Right atrium auricular region (tissue), 2 donors: ENCODE measurements around the gene MGAT2. TPM values are rescaled to one million over a fixed set of nuclear protein-coding genes. Genes with fewer than 3 reads are reported as not detected.

Source experiments
- DNase-seq: peaks from one replicate; pipeline ENCODE4 v3.0.0-alpha.2; 2019; ENCODE audit warnings: low spot score
- H3K27ac ChIP-seq, 2 donors: fragments of 200-600 bp; sonication (generic); 1 replicate in 1 of 2; 2 replicates in 1 of 2; pipeline ENCODE4 v1.5.1; 2016 to 2019
- H3K27me3 ChIP-seq, 2 donors: fragments of 200-600 bp; sonication (generic); one replicate each; pipeline versions ENCODE4 v1.5.1 to v1.6.0; 2017 to 2019
- H3K36me3 ChIP-seq: fragments of 200-600 bp; sonication (generic); one replicate; pipeline ENCODE4 v1.5.1; 2016
- H3K4me1 ChIP-seq, 2 donors: fragments of 200-600 bp; sonication (generic); one replicate each; pipeline versions ENCODE4 v1.5.1 to v1.6.0; 2017 to 2019
- H3K4me3 ChIP-seq, 2 donors: fragments of 200-600 bp; sonication (generic); 1 replicate in 1 of 2; 2 replicates in 1 of 2; pipeline ENCODE4 v1.5.1; 2017 to 2019; ENCODE audit warnings: mild to moderate bottlenecking in 1 of 2, moderate library complexity in 1 of 2
- H3K9me3 ChIP-seq, 2 donors: fragments of 200-600 bp; sonication (generic); one replicate each; pipeline ENCODE4 v1.5.1; 2019
- total RNA-seq, 2 donors: library from RNA; depleted of rRNA; stranded (reverse); fragments of >200 nt; gene quantifications; one replicate each; pipeline ENCODE4 v1.1.0, GENCODE V29; 2016
- TF ChIP-seq, protein P1 (sequence below), 2 donors: fragments of 200-600 bp; sonication (generic); IDR thresholded peaks; one replicate each; pipeline ENCODE4 v1.5.1; 2019; ENCODE audit warnings: antibody characterized with exemption in 2 of 2

MGAT2 gene
- 10 to 100 TPM; 15.4 to 22.9 TPM for total RNA-seq

DNA sequence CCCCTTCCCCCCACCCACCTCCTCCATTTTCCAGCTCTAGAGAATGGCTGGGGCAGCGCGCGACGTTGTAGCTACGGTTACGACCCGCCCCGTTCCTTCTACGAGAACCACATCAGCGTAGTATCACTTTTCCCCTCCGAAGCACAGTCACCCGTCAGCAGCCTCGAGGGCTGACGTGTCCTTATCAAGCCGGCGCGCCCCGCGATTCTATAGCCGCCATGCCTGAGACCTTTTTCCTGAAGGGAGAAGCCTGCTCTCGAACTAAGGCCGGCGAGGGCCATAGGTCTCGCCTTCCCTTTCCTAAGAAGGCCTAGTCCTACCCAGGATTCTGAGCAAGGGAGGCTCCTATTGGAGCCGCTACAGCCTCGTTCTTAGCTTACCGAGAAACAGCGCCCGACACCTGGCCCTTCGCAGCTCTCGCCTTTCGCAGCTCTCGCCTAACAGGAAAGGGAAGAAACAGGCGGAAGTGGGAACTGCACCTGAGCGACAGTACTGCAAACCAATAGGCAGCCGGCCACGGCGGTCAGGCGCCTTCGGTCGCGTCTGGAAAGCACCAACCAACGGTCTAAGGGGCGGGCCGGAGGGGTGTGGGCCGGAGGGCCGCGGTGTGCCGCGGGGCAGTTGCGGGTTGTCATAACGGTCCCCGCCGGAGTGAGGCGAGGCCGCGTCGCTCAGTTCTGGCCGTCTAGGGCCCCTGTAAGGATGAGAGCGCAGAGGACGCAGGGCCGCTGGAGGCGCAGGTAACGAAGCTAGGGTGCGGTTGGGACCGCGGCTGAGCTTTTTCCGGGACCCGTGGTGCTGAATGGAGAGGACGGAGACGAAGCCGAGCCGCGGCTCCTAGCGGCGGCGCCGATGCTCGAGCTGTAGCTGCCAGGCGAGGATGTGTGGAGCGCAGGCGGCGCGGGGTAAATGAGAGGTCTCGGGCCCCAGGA is at the start of gene MGAT2, which contains the start of gene RPL36AL:
MGAT2 (plus strand) TSS at position 618 of the 932 bp plus-strand sequence. CDS start 470 bp downstream, outside the sequence.
RPL36AL (minus strand) TSS at position 445 of the 932 bp plus-strand sequence. CDS start 1,522 bp downstream, outside the sequence.
- H3K4me1 ChIP-seq, result peaks cover 0 to 41% of the 10 kb centered on the region in 2 donors
- TF ChIP-seq, protein P1, sequence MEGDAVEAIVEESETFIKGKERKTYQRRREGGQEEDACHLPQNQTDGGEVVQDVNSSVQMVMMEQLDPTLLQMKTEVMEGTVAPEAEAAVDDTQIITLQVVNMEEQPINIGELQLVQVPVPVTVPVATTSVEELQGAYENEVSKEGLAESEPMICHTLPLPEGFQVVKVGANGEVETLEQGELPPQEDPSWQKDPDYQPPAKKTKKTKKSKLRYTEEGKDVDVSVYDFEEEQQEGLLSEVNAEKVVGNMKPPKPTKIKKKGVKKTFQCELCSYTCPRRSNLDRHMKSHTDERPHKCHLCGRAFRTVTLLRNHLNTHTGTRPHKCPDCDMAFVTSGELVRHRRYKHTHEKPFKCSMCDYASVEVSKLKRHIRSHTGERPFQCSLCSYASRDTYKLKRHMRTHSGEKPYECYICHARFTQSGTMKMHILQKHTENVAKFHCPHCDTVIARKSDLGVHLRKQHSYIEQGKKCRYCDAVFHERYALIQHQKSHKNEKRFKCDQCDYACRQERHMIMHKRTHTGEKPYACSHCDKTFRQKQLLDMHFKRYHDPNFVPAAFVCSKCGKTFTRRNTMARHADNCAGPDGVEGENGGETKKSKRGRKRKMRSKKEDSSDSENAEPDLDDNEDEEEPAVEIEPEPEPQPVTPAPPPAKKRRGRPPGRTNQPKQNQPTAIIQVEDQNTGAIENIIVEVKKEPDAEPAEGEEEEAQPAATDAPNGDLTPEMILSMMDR (IDR thresholded peaks at IDR 0.05), result peak; percentile 19 to 52
- H3K36me3 ChIP-seq, result peaks cover 16% of the 10 kb centered on the region
- peak within 1 kb of the TSS; percentile 73 to 82 for H3K4me3 ChIP-seq
- peak within 1 kb of the TSS; percentile 91 for H3K27ac ChIP-seq
- H3K9me3 ChIP-seq, result no peaks in the 10 kb centered on the region
- DNase-seq, result peak; percentile 98
- H3K27me3 ChIP-seq, result no peaks in the 10 kb centered on the region

DNA sequence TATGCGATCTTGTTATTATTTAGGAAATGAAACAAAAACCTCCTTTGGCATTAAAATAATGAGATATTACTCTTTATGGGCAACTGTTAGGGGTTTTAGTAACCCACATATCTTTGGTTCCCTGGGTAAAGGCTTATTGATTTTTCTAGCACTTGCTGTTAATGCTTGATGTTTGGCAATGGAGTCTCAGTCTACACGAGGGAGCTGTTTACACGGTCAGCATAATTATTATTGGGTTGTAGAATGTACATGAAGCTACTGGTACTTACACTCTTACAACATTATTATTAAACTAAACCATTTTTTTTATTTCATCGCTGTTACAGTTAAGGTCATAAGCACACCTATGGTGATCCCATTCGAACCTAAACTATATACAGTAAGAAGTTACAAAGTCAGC is 46.6 kb upstream of the MGAT2 start:
- H3K27me3 ChIP-seq, result no peaks in the 10 kb centered on the region
- no peaks in the 10 kb centered on the region for H3K4me1 ChIP-seq
- peaks cover 14% of the 10 kb centered on the region for H3K36me3 ChIP-seq
- H3K9me3 ChIP-seq, result no peaks in the 10 kb centered on the region
- H3K4me3 ChIP-seq, result no peak overlapping the region
- no peak for DNase-seq
- no peak overlapping the region for H3K27ac ChIP-seq
- TF ChIP-seq, protein P1 (IDR thresholded peaks at IDR 0.05), result no peak

DNA sequence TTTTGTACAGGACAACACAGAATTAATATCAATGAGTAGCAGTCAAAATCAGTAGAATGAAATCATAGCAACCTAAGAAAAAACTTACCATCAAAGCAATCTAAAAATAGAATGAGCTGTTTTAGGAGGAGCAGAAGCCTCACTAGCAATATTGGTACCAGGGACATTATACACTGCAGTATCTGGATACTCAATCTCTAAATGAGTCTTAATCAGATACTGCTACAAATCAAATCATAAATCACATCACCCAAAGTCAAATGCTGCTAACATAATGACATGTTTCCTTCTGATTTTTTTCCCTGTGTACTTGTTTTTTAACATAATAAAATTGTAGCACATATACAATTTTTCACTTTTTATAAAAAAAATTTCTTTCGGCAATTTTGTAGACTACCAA is 42.5 kb upstream of the MGAT2 start:
- no peaks in the 10 kb centered on the region for H3K9me3 ChIP-seq
- TF ChIP-seq, protein P1 (IDR thresholded peaks at IDR 0.05), result no peak
- H3K36me3 ChIP-seq, result peaks cover 22% of the 10 kb centered on the region

DNA sequence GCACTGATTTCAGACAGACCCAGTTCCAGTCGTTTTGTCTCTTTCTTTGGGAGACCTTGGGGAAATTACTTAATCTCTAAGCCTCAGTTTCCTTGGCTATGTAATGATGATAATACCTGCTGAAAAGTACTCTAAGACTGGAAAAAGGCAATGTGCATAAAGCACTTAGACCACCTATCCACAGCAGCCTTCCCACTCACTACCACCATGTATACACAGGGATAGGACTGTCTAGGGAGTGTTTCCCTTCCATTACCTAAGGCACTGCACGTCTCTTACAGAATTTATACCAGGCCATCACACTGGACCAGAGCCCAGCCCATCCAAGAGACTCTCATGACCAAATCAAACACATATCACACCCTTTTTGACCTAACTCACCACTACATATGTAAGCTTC is 40.8 kb upstream of the MGAT2 start:
- H3K4me3 ChIP-seq, result no peak overlapping the region
- DNase-seq, result no peak
- H3K27me3 ChIP-seq, result no peaks in the 10 kb centered on the region
- TF ChIP-seq, protein P1 (IDR thresholded peaks at IDR 0.05), result no peak
- peaks cover 0 to 17% of the 10 kb centered on the region in 2 donors for H3K4me1 ChIP-seq
- peaks cover 32% of the 10 kb centered on the region for H3K36me3 ChIP-seq
- H3K27ac ChIP-seq, result no peak overlapping the region
- no peaks in the 10 kb centered on the region for H3K9me3 ChIP-seq

More for the DNA sequence above, 42.5 kb upstream of the MGAT2 start:
- no peak overlapping the region for H3K27ac ChIP-seq
- H3K4me1 ChIP-seq, result peaks cover 0 to 4% of the 10 kb centered on the region in 2 donors
- no peak for DNase-seq
- no peaks in the 10 kb centered on the region for H3K27me3 ChIP-seq
- no peak overlapping the region for H3K4me3 ChIP-seq

DNA sequence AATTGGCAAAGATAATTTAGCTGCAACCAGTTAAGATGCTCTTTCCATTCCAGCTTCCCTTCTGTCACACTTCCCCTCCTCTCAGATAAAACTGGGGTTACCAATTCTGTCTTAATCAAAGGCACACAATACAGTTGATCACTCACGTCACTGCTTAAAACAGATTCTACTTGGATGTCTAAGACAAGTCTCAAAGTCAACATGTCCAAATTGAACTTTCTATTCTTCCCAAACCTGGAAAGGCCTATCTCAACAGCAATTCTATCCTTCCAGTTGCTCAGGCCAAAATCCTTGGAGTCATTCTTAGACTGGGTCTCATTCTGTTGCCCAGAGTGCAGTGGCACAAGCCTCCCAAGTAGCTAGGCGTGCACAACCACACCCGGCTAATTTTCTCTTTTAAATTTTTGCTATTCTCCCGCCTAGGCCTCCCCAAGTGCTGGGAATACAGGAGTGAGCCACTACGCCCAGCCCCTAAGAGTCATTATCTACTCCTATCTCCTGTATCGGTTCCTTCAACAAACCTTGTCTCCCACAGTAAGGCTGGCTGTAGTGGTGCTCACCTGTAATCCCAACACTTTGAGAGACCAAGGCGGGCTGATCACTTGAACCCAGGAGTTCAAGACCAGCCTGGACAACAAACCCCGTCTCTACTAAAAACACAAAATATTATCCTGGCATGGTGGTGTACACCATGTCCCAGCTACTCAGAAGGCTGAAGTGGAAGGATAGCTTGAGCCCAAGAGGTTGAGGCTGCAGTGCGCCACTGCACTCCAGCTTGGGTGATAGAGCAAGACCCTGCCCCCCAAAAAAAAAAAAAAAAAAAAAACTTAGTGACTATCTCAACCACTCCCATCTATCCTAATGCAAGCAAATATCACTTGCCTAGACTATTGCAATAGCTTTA is 39.1 kb upstream of the MGAT2 start:
- Histone ChIP-seq H3K9me3 (no peaks in the 10 kb centered on the region), H3K27ac (no peak overlapping the region), H3K4me3 (no peak overlapping the region), H3K4me1 (peaks cover 0 to 24% of the 10 kb centered on the region in 2 donors), H3K36me3 (peaks cover 31% of the 10 kb centered on the region), H3K27me3 (no peaks in the 10 kb centered on the region)
- DNase-seq, result no peak
- TF ChIP-seq, protein P1 (IDR thresholded peaks at IDR 0.05), result no peak
